HEK293T (cell line): Measurements from ENCODE around the gene SAP30.

Experiments
- ARNT ChIP-seq: fragments of 450-650 bp; IDR thresholded peaks from 2 replicates; pipeline ENCODE4 v1.6.1; 2017; ENCODE audit warnings: mild to moderate bottlenecking
- BHLHE40 ChIP-seq: fragments of 450-650 bp; IDR thresholded peaks from 2 replicates; pipeline ENCODE4 v1.6.1; 2016; ENCODE audit warnings: mild to moderate bottlenecking, moderate library complexity, borderline replicate concordance
- FOXK2 ChIP-seq: fragments of 450-650 bp; IDR thresholded peaks from 2 replicates; pipeline ENCODE4 v1.6.1; 2016; ENCODE audit warnings: mild to moderate bottlenecking
- HDGF ChIP-seq: fragments of 450-650 bp; IDR thresholded peaks from 2 replicates; pipeline ENCODE4 v1.6.1; 2017; ENCODE audit warnings: antibody characterized with exemption, borderline replicate concordance
- LEF1 ChIP-seq: fragments of 450-650 bp; IDR thresholded peaks from 2 replicates; pipeline ENCODE4 v1.6.1; 2017; ENCODE audit warnings: mild to moderate bottlenecking, borderline replicate concordance
- NFRKB ChIP-seq: fragments of 450-650 bp; IDR thresholded peaks from 2 replicates; pipeline ENCODE4 v1.6.1; 2016; ENCODE audit warnings: mild to moderate bottlenecking, moderate library complexity
- SUZ12 ChIP-seq: fragments of 450-650 bp; IDR thresholded peaks from 2 replicates; pipeline ENCODE4 v1.6.1; 2016; ENCODE audit warnings: mild to moderate bottlenecking
- ZNF384 ChIP-seq: fragments of 450-650 bp; IDR thresholded peaks from 2 replicates; pipeline ENCODE4 v1.6.1; 2016

GRCh38 chr4:173343832-173344397 lies 26.8 kb upstream of the SAP30 start:
- TF ChIP-seq ARNT (no peak), FOXK2 (no peak), ZNF384 (no peak), HDGF (no peak), LEF1 (no peak), BHLHE40 (no peak), SUZ12 (no peak), NFRKB (no peak)
